Spleen (tissue), 7 donors: Measurements from ENCODE around the gene IL17C.

Experiments used
- POLR2A ChIP-seq, 3 donors: fragments of 450-650 bp; IDR thresholded peaks; one replicate each; pipeline ENCODE4 v1.5.1; 2017; ENCODE audit warnings: antibody characterized with exemption in 3 of 3, mild to moderate bottlenecking in 1 of 3
- POLR2AphosphoS5 ChIP-seq, 3 donors: sonication (generic); formaldehyde crosslinking; IDR thresholded peaks; one replicate each; pipeline ENCODE4 v1.5.1; 2017; ENCODE audit warnings: antibody characterized with exemption in 3 of 3
- TF ChIP-seq, protein P1 (sequence below), 11 experiments: fragments of 200-600 bp in 7 of 11; fragments of 450-650 bp in 4 of 11; sonication (generic) in 4 of 11; IDR thresholded peaks in 8 of 11; conservative IDR thresholded peaks in 3 of 11; 1 replicate in 7 of 11; 2 replicates in 4 of 11; pipeline versions ENCODE4 v1.4.0 to v1.8.0; 2016 to 2021; ENCODE audit warnings: antibody characterized with exemption in 11 of 11, inconsistent platforms in 4 of 11, mild to moderate bottlenecking in 1 of 11
- donor health status: DM: no; HTN: no; CAD: no; lungs with moderate emphysema.
- donor health status: DM: no; HTN: no; CAD: no.
- donor health status: DM: no; HTN: no; CAD: no.

DNA sequence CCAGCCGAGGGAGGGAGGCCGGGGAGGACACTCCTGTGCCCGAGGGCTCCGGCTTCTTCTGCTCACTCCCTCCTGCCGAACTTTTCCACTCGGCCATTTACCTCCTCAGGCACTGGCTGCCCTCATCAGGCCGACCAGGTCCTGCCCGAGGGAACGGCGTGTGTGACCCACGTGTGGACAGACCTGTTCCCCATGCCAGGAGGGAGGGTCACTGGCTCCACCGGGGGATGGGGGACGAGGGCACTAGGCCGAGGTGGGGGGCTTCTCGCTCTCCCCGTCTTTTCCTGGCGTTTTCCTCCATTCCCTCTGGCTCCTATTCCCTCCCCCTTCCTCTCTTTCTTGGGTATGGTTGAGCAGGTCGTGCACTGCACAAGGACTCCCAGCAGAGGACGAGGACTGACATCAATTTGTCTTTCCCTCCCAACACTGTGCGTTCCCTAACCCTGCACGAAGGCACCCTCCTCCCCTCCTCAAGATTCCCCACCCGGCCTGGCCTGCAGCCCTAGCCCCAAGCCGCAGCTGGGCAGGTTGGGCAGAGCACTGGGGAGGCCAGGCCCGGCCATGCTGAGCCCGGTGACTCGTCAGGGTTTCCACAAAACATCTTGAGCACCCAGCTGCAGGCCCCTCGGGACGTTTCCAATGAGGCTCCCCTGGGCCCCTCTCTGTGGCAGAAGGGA, 3.2 kb upstream of the IL17C start:
- no peak for TF ChIP-seq POLR2A (IDR thresholded peaks at IDR 0.05)
- TF ChIP-seq, protein P1, sequence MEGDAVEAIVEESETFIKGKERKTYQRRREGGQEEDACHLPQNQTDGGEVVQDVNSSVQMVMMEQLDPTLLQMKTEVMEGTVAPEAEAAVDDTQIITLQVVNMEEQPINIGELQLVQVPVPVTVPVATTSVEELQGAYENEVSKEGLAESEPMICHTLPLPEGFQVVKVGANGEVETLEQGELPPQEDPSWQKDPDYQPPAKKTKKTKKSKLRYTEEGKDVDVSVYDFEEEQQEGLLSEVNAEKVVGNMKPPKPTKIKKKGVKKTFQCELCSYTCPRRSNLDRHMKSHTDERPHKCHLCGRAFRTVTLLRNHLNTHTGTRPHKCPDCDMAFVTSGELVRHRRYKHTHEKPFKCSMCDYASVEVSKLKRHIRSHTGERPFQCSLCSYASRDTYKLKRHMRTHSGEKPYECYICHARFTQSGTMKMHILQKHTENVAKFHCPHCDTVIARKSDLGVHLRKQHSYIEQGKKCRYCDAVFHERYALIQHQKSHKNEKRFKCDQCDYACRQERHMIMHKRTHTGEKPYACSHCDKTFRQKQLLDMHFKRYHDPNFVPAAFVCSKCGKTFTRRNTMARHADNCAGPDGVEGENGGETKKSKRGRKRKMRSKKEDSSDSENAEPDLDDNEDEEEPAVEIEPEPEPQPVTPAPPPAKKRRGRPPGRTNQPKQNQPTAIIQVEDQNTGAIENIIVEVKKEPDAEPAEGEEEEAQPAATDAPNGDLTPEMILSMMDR (IDR thresholded peaks at IDR 0.05 in 8 of 11, conservative IDR thresholded peaks at IDR 0.05 in 3 of 11), result no peak
- no peak for TF ChIP-seq POLR2AphosphoS5 (IDR thresholded peaks at IDR 0.05)
